ENCODE results near the gene ATP2B2. TPM values are rescaled to one million over a fixed set of nuclear protein-coding genes. Genes with fewer than 3 reads are reported as not detected.

Gene ATP2B2
- total and polyA plus RNA-seq, 10 of the 15 experiments (the other 5 are each of a cell fraction or from before 2014, with no cell fraction given) = 0.04 TPM; not detected in 9

- no peak overlapping the region for H2AFZ ChIP-seq (ENCODE audit: control insufficient read depth, low read depth, low read length)
- ATAC-seq (no peak), DNase-seq (ENCODE audit: low read depth, low spot score) (no peak), FAIRE-seq (no peak)
- TF ChIP-seq POLR2AphosphoS2 (IDR thresholded peaks at IDR 0.05; ENCODE audit: low read depth, low read length) (no peak), CREB1 (IDR thresholded peaks at IDR 0.05; ENCODE audit: low read depth) (no peak), HDGF (IDR thresholded peaks at IDR 0.05) (no peak), BMI1 (IDR thresholded peaks at IDR 0.05; ENCODE audit: borderline replicate concordance) (no peak), SRF (IDR thresholded peaks at IDR 0.05; ENCODE audit: low read depth in 2 of 2, low read length in 2 of 2) (no peak), CEBPB (IDR thresholded peaks at IDR 0.05; ENCODE audit: borderline replicate concordance in 1 of 2, low read depth in 2 of 2, low read length in 2 of 2) (no peak), RBBP5 (conservative IDR thresholded peaks at IDR 0.05) (no peak), CBFB (IDR thresholded peaks at IDR 0.05; ENCODE audit: low read depth) (no peak), MTA3 (IDR thresholded peaks at IDR 0.05; ENCODE audit: borderline replicate concordance, low read length) (no peak), NFYB (IDR thresholded peaks at IDR 0.05; ENCODE audit: insufficient read depth, low read depth, low read length) (no peak), SREBF1 (IDR thresholded peaks at IDR 0.05; ENCODE audit: low read length) (no peak), RCOR1 (conservative IDR thresholded peaks at IDR 0.05; ENCODE audit: low read depth, low read length) (no peak)
- H3K9me3 ChIP-seq (replicated peaks; ENCODE audit: control insufficient read depth, insufficient read depth, low read length) = no peaks in the 10 kb centered on the region
- H4K20me1 ChIP-seq (ENCODE audit: control insufficient read depth, insufficient read depth) = no peaks in the 10 kb centered on the region
- H3K4me2 ChIP-seq (ENCODE audit: control insufficient read depth, insufficient read depth) = no peak overlapping the region
- WGBS (ENCODE audit: insufficient coverage, insufficient replicate concordance, low lambda C conversion rate, missing lambda C conversion rate) = 48% methylated on average over 5 of the region's 5 CpGs
- intact Hi-C loops (cut with micrococcal nuclease; ENCODE audit: unreplicated experiment) = no loop called here
- H3K9ac ChIP-seq (ENCODE audit: control insufficient read depth, insufficient read depth, low read length) = no peak overlapping the region
- H3K27me3 ChIP-seq (replicated peaks in 1 of 2; ENCODE audit: control insufficient read depth in 2 of 2, insufficient read depth in 2 of 2, low read length in 1 of 2) = peaks cover 2 to 3% of the 10 kb centered on the region in 2 experiments; a peak in 3 of 4 replicates
- H3K79me2 ChIP-seq (ENCODE audit: control insufficient read depth, insufficient read depth, low read length) = no peaks in the 10 kb centered on the region
- no peaks in the 10 kb centered on the region for H3K4me1 ChIP-seq (ENCODE audit: control insufficient read depth, insufficient read depth, low read length)
- no peak overlapping the region for H3K27ac ChIP-seq (ENCODE audit: control insufficient read depth, insufficient read depth)
- in situ Hi-C loops (cut with MboI) = no loop called here
- POLR2A ChIA-PET = no interaction called here
- H3K4me3 ChIP-seq = no peak overlapping the region
- RAD21 ChIA-PET (ENCODE audit: unreplicated experiment) = no interaction called here
- no TSS peak for BruUV-seq (replicated peaks)
- CTCF ChIA-PET = interaction anchor here (0.9 to 1.6 kb wide), 2 partner anchors 11 to 14 kb away, joined by 3 to 6 read pairs; no protein-coding TSS in a partner anchor
- SMC1A ChIA-PET (ENCODE audit: uncharacterized antibody, unreplicated experiment) = interaction anchor here (1.4 kb wide), 1 partner anchor 10 kb away, joined by 3 read pairs; no protein-coding TSS in a partner anchor
- H3K36me3 ChIP-seq (ENCODE audit: control insufficient read depth in 2 of 2, insufficient read depth in 2 of 2, low read length in 1 of 2) = no peaks in the 10 kb centered on the region
Observed at GRCh38 chr3:10447110-10447509, 58.3 kb downstream of the ATP2B2 start.
